ENCODE results near the gene ZNF716. TPM values are rescaled to one million over a fixed set of nuclear protein-coding genes. Genes with fewer than 3 reads are reported as not detected.

Gene ZNF716
- total RNA-seq, 6 experiments from 2014 or later, result not detected

- H3K9me3 ChIP-seq, result no peaks in the 10 kb centered on the region
- H3K4me3 ChIP-seq, result no peak overlapping the region
These were observed 36.2 kb upstream of the ZNF716 start for GRCh38 chr7:57413529-57414398.

GRCh38 chr7:57414415-57414814, 35.6 kb upstream of the ZNF716 start:
- TF ChIP-seq POLR2A (IDR thresholded peaks at IDR 0.05), result no peak
- TF ChIP-seq, protein P1, sequence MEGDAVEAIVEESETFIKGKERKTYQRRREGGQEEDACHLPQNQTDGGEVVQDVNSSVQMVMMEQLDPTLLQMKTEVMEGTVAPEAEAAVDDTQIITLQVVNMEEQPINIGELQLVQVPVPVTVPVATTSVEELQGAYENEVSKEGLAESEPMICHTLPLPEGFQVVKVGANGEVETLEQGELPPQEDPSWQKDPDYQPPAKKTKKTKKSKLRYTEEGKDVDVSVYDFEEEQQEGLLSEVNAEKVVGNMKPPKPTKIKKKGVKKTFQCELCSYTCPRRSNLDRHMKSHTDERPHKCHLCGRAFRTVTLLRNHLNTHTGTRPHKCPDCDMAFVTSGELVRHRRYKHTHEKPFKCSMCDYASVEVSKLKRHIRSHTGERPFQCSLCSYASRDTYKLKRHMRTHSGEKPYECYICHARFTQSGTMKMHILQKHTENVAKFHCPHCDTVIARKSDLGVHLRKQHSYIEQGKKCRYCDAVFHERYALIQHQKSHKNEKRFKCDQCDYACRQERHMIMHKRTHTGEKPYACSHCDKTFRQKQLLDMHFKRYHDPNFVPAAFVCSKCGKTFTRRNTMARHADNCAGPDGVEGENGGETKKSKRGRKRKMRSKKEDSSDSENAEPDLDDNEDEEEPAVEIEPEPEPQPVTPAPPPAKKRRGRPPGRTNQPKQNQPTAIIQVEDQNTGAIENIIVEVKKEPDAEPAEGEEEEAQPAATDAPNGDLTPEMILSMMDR (IDR thresholded peaks at IDR 0.05), result no peak
- DNase-seq, result no peak

More at GRCh38 chr7:57413529-57414398, 36.2 kb upstream of the ZNF716 start:
- no peaks in the 10 kb centered on the region for H3K36me3 ChIP-seq
- H3K27me3 ChIP-seq, result no peaks in the 10 kb centered on the region
- intact Hi-C loops (cut with DNase I), result no loop called here
- ATAC-seq (no peak), DNase-seq (no peak)
- TF ChIP-seq, protein P1 (IDR thresholded peaks at IDR 0.05), result no peak
- no peak for TF ChIP-seq POLR2A (IDR thresholded peaks at IDR 0.05)
- no peak overlapping the region for H3K27ac ChIP-seq
- H3K4me1 ChIP-seq, result no peaks in the 10 kb centered on the region
- 28% methylated on average over 3 of the region's 7 CpGs for WGBS (ENCODE audit: insufficient coverage, low coverage, low lambda C conversion rate, missing lambda C conversion rate)

DNA sequence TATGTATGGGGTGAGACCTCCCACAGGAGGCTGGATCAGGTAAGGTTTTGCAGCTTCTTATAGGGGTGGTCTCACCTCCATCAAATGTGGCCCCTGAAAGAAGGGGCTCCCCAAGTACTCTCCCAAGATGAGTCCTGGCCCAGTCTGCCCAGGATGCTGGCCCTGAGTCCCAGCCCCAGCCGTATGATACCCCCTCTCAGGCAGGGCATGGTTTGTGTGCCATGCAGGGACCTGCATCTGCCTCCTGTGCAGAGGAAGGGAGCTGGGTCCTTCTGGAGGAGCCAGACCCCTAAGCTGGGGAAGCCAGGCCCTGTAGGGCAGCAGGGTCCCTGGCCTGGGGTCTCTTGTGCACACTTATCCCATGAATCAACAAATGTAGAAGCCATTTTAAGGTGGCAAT, 35.1 kb upstream of the ZNF716 start:
- no peak for TF ChIP-seq POLR2A (IDR thresholded peaks at IDR 0.05)
- TF ChIP-seq, protein P1 (IDR thresholded peaks at IDR 0.05), result no peak
- no peaks in the 10 kb centered on the region for H3K36me3 ChIP-seq
- H3K27me3 ChIP-seq, result no peaks in the 10 kb centered on the region
- ATAC-seq, result no peak
- DNase-seq, result no peak
- H3K9me3 ChIP-seq, result no peaks in the 10 kb centered on the region
- H3K4me1 ChIP-seq, result no peaks in the 10 kb centered on the region
- intact Hi-C loops (cut with DNase I), result no loop called here
- H3K27ac ChIP-seq, result no peak overlapping the region
- WGBS (ENCODE audit: insufficient coverage, low coverage, low lambda C conversion rate, missing lambda C conversion rate), result no CpG with 5 or more reads among the region's 1 CpG
- H3K4me3 ChIP-seq, result no peak overlapping the region

More at GRCh38 chr7:57414415-57414814, 35.6 kb upstream of the ZNF716 start:
- Histone ChIP-seq H3K27me3 (no peaks in the 10 kb centered on the region), H3K4me1 (no peaks in the 10 kb centered on the region), H3K9me3 (no peaks in the 10 kb centered on the region), H3K36me3 (no peaks in the 10 kb centered on the region), H3K27ac (no peak overlapping the region), H3K4me3 (no peak overlapping the region)
- WGBS (ENCODE audit: insufficient coverage, low coverage, low lambda C conversion rate, missing lambda C conversion rate), result 60% methylated on average over 1 of the region's 6 CpGs
- ATAC-seq, result no peak
- intact Hi-C loops (cut with DNase I), result no loop called here

DNA sequence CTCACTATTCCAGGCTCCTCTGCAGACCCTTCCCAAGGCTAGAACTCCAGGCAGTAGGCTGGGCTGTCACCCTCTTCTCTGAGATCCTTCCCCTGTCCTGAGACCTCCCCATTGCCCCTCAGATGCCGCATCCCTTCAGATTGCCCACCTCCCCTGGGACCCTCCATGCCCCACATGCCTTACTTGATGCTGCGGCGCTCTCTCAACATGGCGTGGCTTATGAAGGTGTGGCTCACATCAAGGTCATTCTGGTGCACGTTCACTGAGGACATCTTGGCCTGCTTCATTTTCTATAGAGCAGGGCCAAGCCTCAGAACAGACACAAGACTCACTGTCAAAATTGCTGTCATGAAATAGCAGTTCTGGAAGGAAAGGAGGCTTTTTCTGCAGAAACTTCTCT, 34.7 kb upstream of the ZNF716 start:
- ATAC-seq (no peak), DNase-seq (no peak)
- Histone ChIP-seq H3K9me3 (no peaks in the 10 kb centered on the region), H3K36me3 (no peaks in the 10 kb centered on the region), H3K27ac (no peak overlapping the region), H3K27me3 (no peaks in the 10 kb centered on the region), H3K4me1 (no peaks in the 10 kb centered on the region), H3K4me3 (no peak overlapping the region)
- intact Hi-C loops (cut with DNase I), result no loop called here
- TF ChIP-seq POLR2A (IDR thresholded peaks at IDR 0.05), result no peak
- TF ChIP-seq, protein P1 (IDR thresholded peaks at IDR 0.05), result no peak
- 67% methylated on average over 5 of the region's 5 CpGs for WGBS (ENCODE audit: insufficient coverage, low coverage, low lambda C conversion rate, missing lambda C conversion rate)

All from right lobe of liver (tissue), 6 donors.